HUES64 (cell line): ENCODE results near the gene KRTAP10-3.

Source experiments
- H3K27ac ChIP-seq: 2 replicates; pipeline ENCODE4 v1.7.0; 2013; ENCODE audit warnings: low read depth, low read length, inconsistent platforms
- H3K27me3 ChIP-seq: 2 replicates; pipeline ENCODE4 v1.6.1; 2013; ENCODE audit warnings: mild to moderate bottlenecking, low read length; ENCODE audit not compliant: insufficient read depth
- H3K36me3 ChIP-seq: 2 replicates; pipeline ENCODE4 v1.6.1; 2013; ENCODE audit warnings: mild to moderate bottlenecking, low read length; ENCODE audit not compliant: insufficient read depth
- H3K4me1 ChIP-seq: 2 replicates; pipeline ENCODE4 v1.6.1; 2013; ENCODE audit warnings: mild to moderate bottlenecking, low read length, moderate library complexity; ENCODE audit not compliant: insufficient read depth
- H3K4me3 ChIP-seq: 2 replicates; pipeline ENCODE4 v1.5.1; 2013; ENCODE audit warnings: mild to moderate bottlenecking, low read length, moderate library complexity
- H3K9ac ChIP-seq: 2 replicates; pipeline ENCODE4 v1.6.1; 2013; ENCODE audit warnings: mild to moderate bottlenecking, low read depth, low read length
- H3K9me3 ChIP-seq: 2 replicates; pipeline ENCODE4 v1.6.1; 2013; ENCODE audit warnings: low read depth, low read length; ENCODE audit not compliant: insufficient read depth
- WGBS: fragments of 150-250, 120-280 bp; methylation state at CpG from one replicate; pipeline ENCODE4 v1.1.7; 2013; ENCODE audit warnings: missing lambda C conversion rate; 5-methylcytosine and 5-hydroxymethylcytosine counted together

Gene KRTAP10-3

DNA sequence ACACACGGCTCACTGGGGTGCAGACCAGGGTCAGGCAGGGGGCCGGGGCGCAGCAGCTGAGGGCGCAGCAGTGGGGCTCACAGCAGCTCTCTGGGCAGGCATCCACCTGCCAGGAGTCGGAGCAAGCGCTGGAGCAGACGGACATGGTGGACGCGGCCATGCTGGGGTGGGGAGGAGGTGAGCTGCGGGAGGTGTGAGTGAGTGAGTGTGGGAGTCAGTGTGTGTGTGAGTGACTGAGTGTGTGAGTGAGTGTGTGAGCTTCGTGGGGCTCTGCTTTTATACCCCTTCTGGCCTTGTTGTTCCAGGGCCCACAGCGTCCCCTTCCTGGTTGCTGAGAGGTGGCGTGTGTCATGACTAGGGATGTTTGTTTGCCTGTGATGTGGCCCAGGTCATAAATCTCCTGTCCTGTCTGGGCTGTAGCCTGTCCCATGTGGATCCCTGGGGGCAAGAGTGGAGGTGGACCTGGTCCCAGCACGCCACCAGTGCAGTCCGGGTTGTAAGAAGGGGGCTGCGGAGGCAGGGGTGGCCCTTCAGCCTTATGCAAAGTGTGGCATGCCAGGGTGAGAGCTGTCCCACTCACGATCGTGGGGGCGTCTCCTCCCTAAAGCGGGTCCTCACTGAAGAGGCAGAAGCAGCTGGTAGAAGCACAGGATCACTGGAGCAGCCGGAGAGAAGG lies 18.5 kb downstream of the KRTAP10-3 start, which contains the start of gene KRTAP10-1:
TSS of gene KRTAP10-1 (minus strand) at position 205 of the 676 bp plus-strand sequence. CDS start at position 160, 45 bp downstream.
- Histone ChIP-seq H3K4me1 (no peaks in the 10 kb centered on the region), H3K9ac (no peak within 1 kb of the TSS), H3K36me3 (no peaks in the 10 kb centered on the region), H3K27me3 (no peaks in the 10 kb centered on the region; the same call in 1 of the 2 replicates), H3K9me3 (no peaks in the 10 kb centered on the region), H3K4me3 (no peak within 1 kb of the TSS), H3K27ac (no peak within 1 kb of the TSS)
- WGBS: 86% methylated on average over 21 of the region's 21 CpGs

DNA sequence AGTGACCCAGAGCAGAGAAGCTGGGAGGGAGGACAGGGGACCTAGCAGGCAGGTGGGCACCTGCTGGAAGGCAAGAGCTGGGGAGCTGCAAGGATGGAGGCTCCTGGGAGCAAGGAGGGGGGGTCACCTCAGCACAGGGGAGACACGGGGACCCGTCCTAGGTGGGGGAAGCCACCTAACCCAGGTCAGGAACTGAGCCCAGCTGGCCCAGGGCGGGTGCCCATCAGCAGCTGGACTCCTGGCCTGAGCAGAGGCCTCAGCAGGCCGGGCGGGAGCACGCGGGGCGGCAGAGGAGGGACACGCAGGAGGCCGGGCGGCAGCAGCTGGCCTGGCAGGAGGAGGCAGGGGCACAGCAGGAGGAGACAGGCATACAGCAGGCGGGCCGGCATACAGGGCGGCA lies 19.5 kb downstream of the KRTAP10-3 start:
- Histone ChIP-seq H3K4me1 (no peaks in the 10 kb centered on the region), H3K4me3 (no peak overlapping the region), H3K9me3 (no peaks in the 10 kb centered on the region), H3K36me3 (no peaks in the 10 kb centered on the region), H3K27ac (no peak overlapping the region), H3K27me3 (no peaks in the 10 kb centered on the region; the same call in 1 of the 2 replicates), H3K9ac (no peak overlapping the region)
- WGBS: 78% methylated on average over 14 of the region's 14 CpGs

DNA sequence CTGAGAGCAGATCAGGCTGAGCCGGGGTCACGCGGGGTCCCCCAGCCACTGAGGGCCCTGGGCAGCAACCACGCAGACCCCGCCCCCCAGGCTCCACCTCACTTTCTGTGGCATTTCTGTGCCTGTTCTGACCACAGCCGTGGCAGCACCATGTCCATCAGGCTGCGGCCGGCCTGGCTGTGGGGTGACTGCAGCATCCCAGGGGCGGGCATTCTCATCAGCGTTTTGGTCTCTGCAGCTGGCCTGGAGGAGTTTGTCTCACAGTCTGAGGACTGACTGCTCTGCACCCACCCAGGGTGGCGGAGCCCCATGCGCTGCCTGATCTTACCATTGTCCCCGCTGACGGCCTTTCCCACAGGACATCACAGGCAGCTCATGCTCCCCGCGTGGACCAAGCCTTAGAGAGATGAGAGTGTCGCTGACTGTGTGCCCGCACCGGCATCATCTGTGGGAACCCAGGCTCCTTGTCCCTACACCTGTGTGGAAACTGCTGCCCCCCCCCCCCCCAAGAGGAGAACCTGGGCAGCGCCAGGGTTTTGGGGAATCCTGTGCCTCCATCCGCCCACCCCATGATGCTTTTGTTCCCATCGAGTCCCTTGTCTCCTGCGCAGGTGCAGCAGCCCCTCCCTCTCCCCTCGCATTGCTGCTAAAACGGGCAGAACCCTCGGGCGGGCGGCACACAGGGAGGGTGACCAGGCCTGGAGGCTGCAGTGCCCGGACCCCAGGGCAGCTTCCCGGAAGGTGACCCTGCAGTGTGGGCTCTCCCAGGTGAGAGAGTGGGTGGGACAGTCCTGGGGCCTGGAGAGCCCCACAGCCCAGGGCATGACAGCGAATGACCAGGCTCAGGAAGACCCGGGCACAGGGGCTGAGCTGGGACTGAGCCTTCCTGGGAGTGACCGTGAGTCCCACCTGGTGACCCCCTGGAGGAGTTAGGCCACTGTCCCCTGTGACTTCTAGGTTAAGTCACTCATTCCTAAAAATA lies 20.4 kb downstream of the KRTAP10-3 start:
- Histone ChIP-seq H3K9ac (no peak overlapping the region), H3K4me1 (no peaks in the 10 kb centered on the region), H3K9me3 (no peaks in the 10 kb centered on the region), H3K4me3 (no peak overlapping the region), H3K27me3 (no peaks in the 10 kb centered on the region; the same call in 1 of the 2 replicates), H3K36me3 (no peaks in the 10 kb centered on the region), H3K27ac (no peak overlapping the region)
- WGBS: 94% methylated on average over 33 of the region's 33 CpGs

DNA sequence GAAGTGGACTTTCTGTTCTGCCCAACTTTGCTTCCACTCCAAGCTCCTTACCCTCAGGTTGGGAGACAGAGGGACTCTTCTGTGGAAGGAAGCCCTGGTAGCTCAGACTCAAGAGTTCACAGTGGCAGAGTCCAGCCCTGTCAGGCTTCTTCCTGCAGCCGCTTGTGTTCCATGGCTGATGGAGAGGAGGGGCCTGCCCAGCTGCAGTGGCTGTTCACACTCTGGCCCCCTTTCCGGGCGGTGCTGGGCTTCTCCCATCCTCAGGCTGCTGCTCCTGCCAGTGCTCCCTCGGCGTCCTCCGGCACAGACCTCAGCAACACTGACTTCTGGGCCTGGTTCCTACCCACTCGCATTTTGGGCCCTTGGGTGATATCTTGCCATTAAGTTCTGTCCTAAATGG lies 22.6 kb downstream of the KRTAP10-3 start:
- Histone ChIP-seq H3K9me3 (no peaks in the 10 kb centered on the region), H3K9ac (no peak overlapping the region), H3K4me3 (no peak overlapping the region), H3K27ac (no peak overlapping the region), H3K27me3 (no peaks in the 10 kb centered on the region), H3K4me1 (no peaks in the 10 kb centered on the region), H3K36me3 (no peaks in the 10 kb centered on the region)
- 79% methylated on average over 7 of the region's 7 CpGs for WGBS

DNA sequence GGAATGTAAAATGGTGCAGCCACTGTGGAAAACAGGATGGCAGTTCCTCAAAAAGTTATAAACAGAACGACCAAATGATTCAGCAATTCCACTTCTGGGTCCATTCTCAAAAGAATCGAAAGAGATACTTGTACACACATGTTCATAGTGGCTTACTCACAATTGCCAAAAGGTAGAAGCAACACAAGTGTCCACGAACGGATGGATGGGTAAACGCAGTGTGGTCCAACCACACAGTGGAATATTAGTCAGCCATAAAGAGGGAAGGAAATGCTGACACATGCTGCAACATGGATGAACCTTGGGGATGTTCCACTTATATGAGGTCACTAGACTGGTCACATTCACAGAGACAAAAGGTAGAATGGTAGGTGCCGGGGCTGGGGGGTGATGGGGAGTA lies 23.9 kb downstream of the KRTAP10-3 start:
- Histone ChIP-seq H3K36me3 (no peaks in the 10 kb centered on the region), H3K9me3 (no peaks in the 10 kb centered on the region), H3K27ac (no peak overlapping the region), H3K27me3 (no peaks in the 10 kb centered on the region), H3K9ac (no peak overlapping the region), H3K4me3 (no peak overlapping the region), H3K4me1 (no peaks in the 10 kb centered on the region)
- whole genome bisulfite sequencing: 95% methylated on average over 6 of the region's 6 CpGs

DNA sequence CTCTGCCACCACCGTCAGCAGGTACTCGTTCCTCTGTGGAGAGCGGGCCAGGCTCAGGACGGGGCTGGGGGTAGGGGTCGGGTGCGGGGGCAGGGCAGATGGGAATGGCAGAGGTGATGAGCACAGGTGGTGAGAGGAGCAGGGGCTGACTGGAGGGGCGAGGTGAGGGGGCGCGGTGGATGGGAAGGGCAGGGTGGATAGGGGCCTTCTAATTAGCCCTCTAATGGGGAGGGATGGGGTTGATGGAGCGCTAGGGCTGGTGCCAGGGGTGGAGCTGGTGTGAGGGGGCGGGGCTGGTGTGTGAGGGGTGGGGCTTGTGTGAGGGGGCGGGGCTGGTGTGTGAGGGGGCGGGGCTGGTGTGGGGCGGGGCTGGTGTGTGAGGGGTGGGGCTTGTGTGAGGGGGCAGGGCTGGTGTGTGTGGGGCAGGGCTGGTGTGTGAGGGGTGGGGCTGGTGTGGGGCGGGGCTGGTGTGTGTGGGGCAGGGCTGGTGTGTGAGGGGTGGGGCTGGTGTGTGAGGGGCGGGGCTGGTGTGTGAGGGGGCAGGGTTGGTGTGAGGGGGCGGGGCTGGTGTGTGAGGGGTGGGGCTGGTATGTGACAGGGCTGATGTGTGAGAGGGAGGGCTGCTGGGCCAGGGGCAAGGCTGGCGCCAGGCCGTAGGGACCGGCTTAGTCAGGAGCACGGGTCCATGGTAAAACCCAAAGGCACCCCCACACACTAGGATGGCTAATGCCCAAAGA lies 24.5 kb downstream of the KRTAP10-3 start:
- Histone ChIP-seq H3K4me1 (no peaks in the 10 kb centered on the region), H3K27me3 (no peaks in the 10 kb centered on the region), H3K27ac (no peak overlapping the region), H3K9ac (no peak overlapping the region), H3K4me3 (no peak overlapping the region), H3K9me3 (no peaks in the 10 kb centered on the region), H3K36me3 (no peaks in the 10 kb centered on the region)
- WGBS: 96% methylated on average over 16 of the region's 21 CpGs

DNA sequence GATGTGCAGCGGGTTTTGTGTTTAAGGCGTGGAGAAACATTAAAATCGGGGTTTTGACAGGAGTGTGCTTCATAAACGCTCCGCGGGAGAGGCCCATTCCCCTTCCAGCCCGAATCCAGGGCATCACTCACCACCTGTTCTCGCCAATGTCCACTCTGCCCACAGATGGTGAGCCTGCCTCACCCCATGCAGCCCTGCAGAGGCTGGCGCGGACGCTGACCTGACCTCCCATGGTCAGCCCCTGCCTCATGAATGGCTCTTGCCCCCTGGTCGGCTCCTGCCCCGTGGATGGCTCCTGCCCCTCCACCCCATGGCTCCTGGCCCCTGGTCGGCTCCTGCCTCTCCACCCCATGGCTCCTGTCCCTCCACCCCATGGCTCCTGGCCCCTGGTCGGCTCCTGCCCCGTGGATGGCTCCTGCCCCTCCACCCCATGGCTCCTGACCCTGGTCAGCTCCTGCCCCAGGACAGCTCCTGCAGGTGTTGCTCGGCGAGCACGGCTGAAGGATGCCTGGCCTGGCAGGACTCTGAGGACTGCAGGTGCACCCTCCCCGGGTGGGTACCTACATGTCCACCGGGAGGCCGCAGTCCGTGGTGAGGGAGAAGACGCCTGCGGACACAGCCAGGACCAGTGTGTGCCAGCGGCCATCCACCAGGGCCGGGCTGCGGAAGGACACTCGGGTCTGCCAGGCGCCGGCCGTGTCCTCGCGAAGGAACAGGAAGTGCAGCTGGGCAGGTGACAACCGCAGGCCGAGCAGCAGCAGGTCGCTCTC lies 25.3 kb downstream of the KRTAP10-3 start:
- no peak overlapping the region for H3K27ac ChIP-seq
- no peaks in the 10 kb centered on the region for H3K9me3 ChIP-seq
- H3K4me3 ChIP-seq: no peak overlapping the region
- no peak overlapping the region for H3K9ac ChIP-seq
- H3K4me1 ChIP-seq: no peaks in the 10 kb centered on the region
- H3K36me3 ChIP-seq: no peaks in the 10 kb centered on the region
- 95% methylated on average over 37 of the region's 37 CpGs for WGBS
- no peaks in the 10 kb centered on the region for H3K27me3 ChIP-seq

DNA sequence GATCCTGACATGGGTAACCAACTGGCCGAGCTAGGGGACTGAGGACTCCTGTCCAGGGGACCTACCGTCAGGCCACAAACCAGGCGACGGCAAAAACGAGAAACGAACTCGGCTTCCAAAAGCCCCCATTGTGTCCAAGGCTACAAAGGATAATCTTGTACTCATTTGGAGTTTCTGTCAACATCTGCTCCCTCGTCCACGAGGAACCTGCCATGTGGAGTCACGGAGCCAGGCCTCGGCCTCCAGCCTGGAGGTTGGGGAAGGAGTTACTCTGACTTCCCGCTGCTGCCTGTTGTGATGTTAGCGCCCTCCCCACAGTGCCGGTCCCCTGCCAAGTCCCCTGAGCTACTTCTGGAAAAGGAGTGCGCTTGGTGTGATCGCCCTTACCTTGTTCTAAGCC lies 25.9 kb downstream of the KRTAP10-3 start:
- H3K4me3 ChIP-seq: no peak overlapping the region
- no peak overlapping the region for H3K27ac ChIP-seq
- 88% methylated on average over 16 of the region's 16 CpGs for WGBS
- H3K9me3 ChIP-seq: no peaks in the 10 kb centered on the region
- no peaks in the 10 kb centered on the region for H3K36me3 ChIP-seq
- no peaks in the 10 kb centered on the region for H3K4me1 ChIP-seq
- H3K27me3 ChIP-seq: no peaks in the 10 kb centered on the region
- no peak overlapping the region for H3K9ac ChIP-seq

DNA sequence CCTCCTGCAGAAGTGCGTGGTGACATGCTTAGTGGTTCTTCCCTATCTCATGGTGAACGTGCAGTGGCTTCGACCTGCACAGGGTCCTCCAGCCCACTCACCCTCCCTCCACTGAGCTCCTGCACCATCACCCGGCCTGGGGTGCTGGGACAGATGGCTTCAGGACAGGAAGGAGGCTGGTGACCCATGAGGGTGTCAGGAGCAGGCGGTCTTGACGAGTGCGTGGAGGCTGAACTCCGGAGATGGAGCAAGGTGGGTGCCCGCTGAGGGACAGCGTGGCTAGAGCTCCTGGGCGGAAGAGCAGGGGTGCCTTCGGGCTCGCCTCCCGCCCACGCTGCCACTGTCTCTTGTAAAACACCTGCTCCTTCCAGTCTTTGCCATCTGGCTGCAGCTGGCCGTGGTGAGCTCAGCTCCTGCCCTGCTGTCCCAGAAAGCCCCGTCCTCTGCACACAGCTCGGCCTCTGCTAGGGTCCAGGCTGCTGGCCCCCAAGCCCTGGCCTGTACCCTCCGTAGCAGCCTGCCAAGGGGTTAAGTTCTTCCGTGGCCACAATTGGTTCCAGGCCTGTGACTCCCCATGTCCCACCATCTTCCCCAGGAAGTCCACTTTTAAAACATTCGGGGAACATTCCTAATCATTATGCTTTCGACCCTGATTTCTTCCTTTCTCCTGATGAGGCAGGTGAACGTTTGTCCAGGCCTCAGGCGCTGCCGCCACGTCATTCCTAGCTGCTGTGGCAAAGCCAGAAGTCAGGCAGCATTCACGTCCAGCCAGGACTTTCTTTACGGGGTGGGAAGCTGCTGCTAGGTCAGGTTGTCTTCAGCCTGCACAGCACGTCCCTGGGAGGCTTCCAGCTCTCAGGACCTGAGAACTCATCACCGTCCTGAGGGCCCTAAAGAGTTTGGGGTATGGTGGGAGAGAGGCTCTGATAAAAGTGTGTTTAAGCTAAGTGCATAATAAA lies 26.7 kb downstream of the KRTAP10-3 start:
- no peaks in the 10 kb centered on the region for H3K4me1 ChIP-seq
- H3K4me3 ChIP-seq: no peak overlapping the region
- no peaks in the 10 kb centered on the region for H3K9me3 ChIP-seq
- no peak overlapping the region for H3K9ac ChIP-seq
- H3K27me3 ChIP-seq: no peaks in the 10 kb centered on the region
- no peak overlapping the region for H3K27ac ChIP-seq
- 92% methylated on average over 30 of the region's 30 CpGs for WGBS
- H3K36me3 ChIP-seq: no peaks in the 10 kb centered on the region
